MCF 10A (cell line): Measurements from ENCODE around the gene INTS14. TPM values are rescaled to one million over a fixed set of nuclear protein-coding genes. Genes with fewer than 3 reads are reported as not detected.

Experiments used
- BruUV-seq: library from RNA; stranded (reverse); fragments of 400-500 nt; replicated peaks from 2 replicates; lab custom pipeline; 2021; lab: Mats Ljungman, UMichigan
- CTCF ChIA-PET: fragments of 300-600 bp; sonication (Branson Sonifier 250); formaldehyde crosslinking; extraction: SDS; loops from one replicate; lab custom pipeline; 2021; ENCODE audit warnings: antibody characterized with exemption, inconsistent platforms; lab: Yijun Ruan, JAX
- POLR2A ChIA-PET: fragments of 300-600, 350-650 bp; sonication (Branson Sonifier 250); formaldehyde crosslinking; extraction: SDS; loops from one replicate; lab custom pipeline; 2020; ENCODE audit warnings: antibody characterized with exemption, inconsistent platforms; lab: Yijun Ruan, JAX
- DNase-seq: peaks from one replicate; pipeline ENCODE4 v3.0.0-alpha.2; 2018; ENCODE audit not compliant: unreplicated experiment
- H3K27ac Mint-ChIP-seq: one replicate; pipeline ENCODE4 v1.8.0; 2022; ENCODE audit warnings: mild to moderate bottlenecking, low read depth, mixed read lengths; ENCODE audit not compliant: unreplicated experiment
- H3K27me3 Mint-ChIP-seq: one replicate; pipeline ENCODE4 v1.8.0; 2022; ENCODE audit warnings: mixed read lengths; ENCODE audit not compliant: insufficient read depth, unreplicated experiment
- H3K36me3 Mint-ChIP-seq: one replicate; pipeline ENCODE4 v1.8.0; 2022; ENCODE audit warnings: mild to moderate bottlenecking, moderate library complexity, mixed read lengths; ENCODE audit not compliant: insufficient read depth, unreplicated experiment
- H3K4me1 Mint-ChIP-seq: one replicate; pipeline ENCODE4 v1.8.0; 2022; ENCODE audit warnings: mixed read lengths; ENCODE audit not compliant: insufficient read depth, unreplicated experiment
- H3K4me3 Mint-ChIP-seq: one replicate; pipeline ENCODE4 v1.8.0; 2022; ENCODE audit warnings: mild to moderate bottlenecking, moderate library complexity, mixed read lengths; ENCODE audit not compliant: unreplicated experiment
- H3K9me3 Mint-ChIP-seq: one replicate; pipeline ENCODE4 v1.8.0; 2022; ENCODE audit warnings: mixed read lengths; ENCODE audit not compliant: unreplicated experiment
- intact Hi-C: fragments of 100-400 bp; cut with micrococcal nuclease; formaldehyde crosslinking; loops from 2 replicates; pipeline ENCODE4 v1.14.1; 2022
- total RNA-seq: library from RNA; stranded (reverse); gene quantifications from 2 replicates; pipeline ENCODE4 v1.2.3, GENCODE V29; 2022
- TF ChIP-seq, protein P1 (sequence below): fragments of 200-600 bp; IDR thresholded peaks from one replicate; pipeline ENCODE4 v1.8.0; 2022; ENCODE audit warnings: antibody characterized with exemption, mild to moderate bottlenecking; ENCODE audit not compliant: unreplicated experiment

Gene INTS14
- total RNA-seq, 1 experiment from 2014 or later, result 47.0 TPM

GRCh38 chr15:65651831-65652749 lies 41.2 kb upstream of the INTS14 start:
- H3K27ac Mint-ChIP-seq, result peak overlapping the region; percentile 80

DNA sequence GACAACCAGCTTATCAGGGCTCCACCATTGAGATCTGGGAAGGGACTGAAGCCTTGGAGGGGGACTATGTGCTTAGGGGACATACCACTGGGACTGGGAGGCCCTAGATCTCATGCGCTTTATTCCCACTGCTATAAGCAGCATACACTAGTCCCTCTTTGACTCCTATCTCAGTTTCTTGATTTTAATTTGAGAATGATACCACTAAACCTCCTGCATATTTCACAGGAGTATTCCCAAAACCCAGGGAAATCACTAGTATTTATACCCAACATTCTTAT lies 40.1 kb upstream of the INTS14 start:
- TF ChIP-seq, protein P1, sequence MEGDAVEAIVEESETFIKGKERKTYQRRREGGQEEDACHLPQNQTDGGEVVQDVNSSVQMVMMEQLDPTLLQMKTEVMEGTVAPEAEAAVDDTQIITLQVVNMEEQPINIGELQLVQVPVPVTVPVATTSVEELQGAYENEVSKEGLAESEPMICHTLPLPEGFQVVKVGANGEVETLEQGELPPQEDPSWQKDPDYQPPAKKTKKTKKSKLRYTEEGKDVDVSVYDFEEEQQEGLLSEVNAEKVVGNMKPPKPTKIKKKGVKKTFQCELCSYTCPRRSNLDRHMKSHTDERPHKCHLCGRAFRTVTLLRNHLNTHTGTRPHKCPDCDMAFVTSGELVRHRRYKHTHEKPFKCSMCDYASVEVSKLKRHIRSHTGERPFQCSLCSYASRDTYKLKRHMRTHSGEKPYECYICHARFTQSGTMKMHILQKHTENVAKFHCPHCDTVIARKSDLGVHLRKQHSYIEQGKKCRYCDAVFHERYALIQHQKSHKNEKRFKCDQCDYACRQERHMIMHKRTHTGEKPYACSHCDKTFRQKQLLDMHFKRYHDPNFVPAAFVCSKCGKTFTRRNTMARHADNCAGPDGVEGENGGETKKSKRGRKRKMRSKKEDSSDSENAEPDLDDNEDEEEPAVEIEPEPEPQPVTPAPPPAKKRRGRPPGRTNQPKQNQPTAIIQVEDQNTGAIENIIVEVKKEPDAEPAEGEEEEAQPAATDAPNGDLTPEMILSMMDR, result no peak
- ChIA-PET CTCF (interaction anchor here (1.8 kb wide), 1 partner anchor 12 kb away, joined by 12 read pairs; no protein-coding TSS in a partner anchor), POLR2A (interaction anchor here (1.1 to 1.7 kb wide), 2 partner anchors 9 to 41 kb away, joined by 4 to 5 read pairs; no protein-coding TSS in a partner anchor)
- H3K36me3 Mint-ChIP-seq, result peaks cover 20% of the 10 kb centered on the region
- no peak for DNase-seq
- intact Hi-C loops, result no loop called here
- peaks cover 26% of the 10 kb centered on the region for H3K4me1 Mint-ChIP-seq
- H3K27me3 Mint-ChIP-seq, result no peaks in the 10 kb centered on the region
- BruUV-seq, result no TSS peak
- H3K4me3 Mint-ChIP-seq, result no peak overlapping the region
- H3K27ac Mint-ChIP-seq, result no peak overlapping the region
- no peaks in the 10 kb centered on the region for H3K9me3 Mint-ChIP-seq

More at GRCh38 chr15:65651831-65652749, 41.2 kb upstream of the INTS14 start:
- Mint-ChIP-seq H3K36me3 (peaks cover 25% of the 10 kb centered on the region), H3K9me3 (no peaks in the 10 kb centered on the region), H3K27me3 (no peaks in the 10 kb centered on the region), H3K4me1 (peaks cover 26% of the 10 kb centered on the region), H3K4me3 (no peak overlapping the region)
- BruUV-seq, result no TSS peak
- TF ChIP-seq, protein P1, result no peak
- intact Hi-C loops, result no loop called here
- ChIA-PET POLR2A (interaction anchor here (1.1 to 1.7 kb wide), 2 partner anchors 8 to 42 kb away, joined by 4 to 5 read pairs; no protein-coding TSS in a partner anchor), CTCF (interaction anchor here (0.6 to 1.8 kb wide), 3 partner anchors 11 to 230 kb away, joined by 3 to 12 read pairs (median 4); no protein-coding TSS in a partner anchor)
- no peak for DNase-seq

DNA sequence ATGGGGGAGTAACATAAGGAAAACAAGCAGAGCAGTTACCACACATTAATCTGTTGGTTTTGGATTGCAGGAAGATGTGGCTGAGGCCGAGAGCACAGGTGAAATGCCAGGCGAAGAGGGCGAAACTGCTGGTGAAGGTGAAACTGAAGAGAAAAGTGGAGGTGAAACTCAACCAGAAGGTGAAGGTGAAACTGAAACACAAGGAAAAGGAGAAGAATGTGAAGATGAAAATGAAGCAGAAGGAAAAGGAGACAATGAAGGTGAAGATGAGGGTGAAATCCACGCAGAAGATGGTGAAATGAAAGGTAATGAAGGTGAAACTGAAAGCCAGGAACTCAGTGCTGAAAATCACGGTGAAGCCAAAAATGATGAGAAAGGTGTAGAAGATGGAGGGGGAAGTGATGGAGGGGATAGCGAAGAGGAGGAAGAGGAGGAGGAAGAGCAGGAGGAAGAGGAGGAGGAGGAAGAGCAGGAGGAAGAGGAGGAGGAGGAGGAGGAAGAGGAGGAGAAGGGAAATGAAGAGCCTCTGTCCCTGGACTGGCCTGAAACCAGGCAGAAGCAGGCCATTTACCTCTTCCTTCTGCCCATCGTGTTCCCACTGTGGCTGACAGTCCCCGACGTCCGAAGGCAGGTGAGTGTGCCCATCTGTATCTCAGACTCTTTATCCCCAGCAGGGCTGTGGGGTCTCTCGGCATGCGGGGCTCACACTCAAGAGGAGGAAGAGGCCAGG lies 39.5 kb upstream of the INTS14 start:
- TF ChIP-seq, protein P1, result no peak
- ChIA-PET CTCF (interaction anchor here (1.7 to 2.7 kb wide), 2 partner anchors 11 to 179 kb away, joined by 6 to 8 read pairs; no protein-coding TSS in a partner anchor), POLR2A (interaction anchor here (1.1 to 2.1 kb wide), 4 partner anchors 10 to 40 kb away, joined by 3 to 8 read pairs (median 4); partner anchors contain the start of gene INTS14)
- intact Hi-C loops, result no loop called here
- Mint-ChIP-seq H3K27me3 (no peaks in the 10 kb centered on the region), H3K36me3 (peaks cover 20% of the 10 kb centered on the region), H3K27ac (no peak overlapping the region), H3K4me3 (no peak overlapping the region), H3K9me3 (no peaks in the 10 kb centered on the region), H3K4me1 (peaks cover 26% of the 10 kb centered on the region)
- no peak for DNase-seq
- no TSS peak for BruUV-seq
